Endothelial cell of umbilical vein (primary cell): Measurements from ENCODE around the gene RYR2. TPM values are rescaled to one million over a fixed set of nuclear protein-coding genes. Genes with fewer than 3 reads are reported as not detected.

Source experiments
- BruUV-seq: library from RNA; stranded (reverse); fragments of 400-500 nt; replicated peaks from 2 replicates; lab custom pipeline; 2021; lab: Mats Ljungman, UMichigan
- CTCF ChIA-PET: fragments of 300-600, 350-600 bp; sonication (Branson Sonifier 250); formaldehyde crosslinking; loops from one replicate; lab custom pipeline; 2021; ENCODE audit warnings: antibody characterized with exemption, inconsistent platforms; lab: Charles Lee
- POLR2A ChIA-PET: fragments of 300-600, 350-600 bp; sonication (Branson Sonifier 250); formaldehyde crosslinking; loops from one replicate; lab custom pipeline; 2021; ENCODE audit warnings: antibody characterized with exemption, inconsistent platforms; lab: Charles Lee
- DNase-seq: peaks from one replicate; pipeline ENCODE4 v3.0.0-alpha.2; 2011; ENCODE audit warnings: low read depth, low spot score
- FAIRE-seq: peaks from 2 replicates; lab custom pipeline; 2011; peaks lifted over from hg19 to GRCh38; lab: Jason Lieb, UNC
- H2AFZ ChIP-seq: 2 replicates; pipeline ENCODE4 v1.6.0; 2012; ENCODE audit warnings: low read depth, low read length, control low read depth, inconsistent platforms
- H3K27ac ChIP-seq: 2 replicates; pipeline ENCODE4 v1.5.1; 2011; ENCODE audit warnings: low read depth, mild to moderate bottlenecking, control low read depth, low read length, moderate library complexity; ENCODE audit not compliant: insufficient read depth
- H3K27me3 ChIP-seq, 2 experiments: 2 replicates each; pipeline versions ENCODE4 v1.6.0 to v1.6.1; 2011; ENCODE audit warnings: low read length in 2 of 2, mixed read lengths in 1 of 2; ENCODE audit not compliant: control insufficient read depth in 2 of 2, insufficient read depth in 2 of 2
- H3K36me3 ChIP-seq, 2 experiments: 2 replicates in 1 of 2; 3 replicates in 1 of 2; pipeline ENCODE4 v1.5.1; 2011; ENCODE audit warnings: low read length in 2 of 2, mild to moderate bottlenecking in 1 of 2, moderate library complexity in 1 of 2; ENCODE audit not compliant: control insufficient read depth in 2 of 2, insufficient read depth in 2 of 2; ENCODE audit errors: extremely low read depth in 1 of 2
- H3K4me1 ChIP-seq: 3 replicates; pipeline ENCODE4 v1.5.1; 2011; ENCODE audit warnings: mild to moderate bottlenecking, low read length; ENCODE audit not compliant: control insufficient read depth, insufficient read depth; ENCODE audit errors: extremely low read depth
- H3K4me2 ChIP-seq: 2 replicates; pipeline ENCODE4 v1.6.1; 2011; ENCODE audit warnings: low read length, control low read depth, mixed read lengths; ENCODE audit not compliant: insufficient read depth
- H3K4me3 ChIP-seq, 3 experiments: fragments of 200-600 bp in 1 of 3; sonication (generic), shearing (Covaris generic) in 1 of 3; replicated peaks in 1 of 3; 2 replicates each; pipeline ENCODE4 v1.5.1; 2011 to 2016; ENCODE audit warnings: control low read depth in 3 of 3, low read length in 3 of 3, mild to moderate bottlenecking in 2 of 3, inconsistent platforms in 1 of 3, low read depth in 1 of 3, moderate library complexity in 1 of 3; ENCODE audit not compliant: insufficient read depth in 1 of 3
- H3K79me2 ChIP-seq: 2 replicates; pipeline ENCODE4 v1.6.0; 2012; ENCODE audit warnings: low read length, inconsistent platforms; ENCODE audit not compliant: control insufficient read depth, insufficient read depth
- H3K9ac ChIP-seq: replicated peaks from 2 replicates; pipeline ENCODE3; 2011; ENCODE audit warnings: low read length, control low read depth; ENCODE audit not compliant: insufficient read depth; ENCODE audit errors: extremely low read depth
- H3K9me1 ChIP-seq: replicated peaks from 3 replicates; pipeline ENCODE4 v1.6.0; 2011; ENCODE audit warnings: mild to moderate bottlenecking, low read length; ENCODE audit not compliant: control insufficient read depth, insufficient read depth; ENCODE audit errors: extremely low read depth
- H3K9me3 ChIP-seq: replicated peaks from 2 replicates; pipeline ENCODE4 v1.5.1; 2012; ENCODE audit warnings: low read length, inconsistent platforms; ENCODE audit not compliant: control insufficient read depth, insufficient read depth
- H4K20me1 ChIP-seq: replicated peaks from 2 replicates; pipeline ENCODE3; 2011; ENCODE audit warnings: mild to moderate bottlenecking, low read length; ENCODE audit not compliant: control insufficient read depth, insufficient read depth; ENCODE audit errors: extremely low read depth
- EZH2 ChIP-seq: IDR thresholded peaks from 2 replicates; pipeline ENCODE4 v1.6.1; 2012; ENCODE audit warnings: borderline replicate concordance, low read depth, mild to moderate bottlenecking, moderate library complexity, low read length, inconsistent platforms; ENCODE audit not compliant: severe bottlenecking
- FOS ChIP-seq: IDR thresholded peaks from 2 replicates; pipeline ENCODE4 v1.6.1; 2011; ENCODE audit warnings: mild to moderate bottlenecking, low read length, moderate library complexity, borderline replicate concordance; ENCODE audit not compliant: insufficient read depth
- GATA2 ChIP-seq: IDR thresholded peaks from 2 replicates; pipeline ENCODE4 v1.7.0; 2011; ENCODE audit warnings: low read depth, mild to moderate bottlenecking, moderate library complexity, mixed read lengths, low read length; ENCODE audit not compliant: insufficient read length, insufficient read depth
- JUN ChIP-seq: IDR thresholded peaks from 2 replicates; pipeline ENCODE4 v1.6.1; 2011; ENCODE audit warnings: borderline replicate concordance, low read depth; ENCODE audit not compliant: insufficient read length, insufficient read depth
- MYC ChIP-seq: IDR thresholded peaks from one replicate; pipeline ENCODE4 v1.6.1; 2011; ENCODE audit warnings: mild to moderate bottlenecking, low read depth, low read length
- POLR2A ChIP-seq: IDR thresholded peaks from 2 replicates; pipeline ENCODE4 v1.6.1; 2012; ENCODE audit warnings: low read depth, mild to moderate bottlenecking, control low read depth, low read length
- POLR2AphosphoS5 ChIP-seq: IDR thresholded peaks from 2 replicates; pipeline ENCODE4 v1.6.1; 2012; ENCODE audit warnings: low read depth, mild to moderate bottlenecking, control low read depth, low read length, moderate library complexity; ENCODE audit not compliant: insufficient read depth
- dilution Hi-C: fragments of 300-500 bp; cut with MboI; formaldehyde crosslinking; loops from one replicate; pipeline ENCODE4 v1.15.0; 2019; ENCODE audit warnings: low sequenced_read_pairs; ENCODE audit not compliant: extremely low pct_ligation_motif_present
- intact Hi-C: fragments of 100-400 bp; cut with micrococcal nuclease; formaldehyde crosslinking; loops from one replicate; pipeline ENCODE4 v1.10.0; 2022
- polyA plus RNA-seq, 4 experiments: library from polyadenylated mRNA; depleted of rRNA in 3 of 4; stranded (reverse) in 3 of 4; unstranded in 1 of 4; fragments of >200 nt; gene quantifications; 2 replicates each; pipeline versions ENCODE4 v1.2.1 to v1.2.3, GENCODE V29; 2011 to 2012; ENCODE audit warnings: missing spikeins in 1 of 4
- total RNA-seq: library from RNA; stranded (reverse); gene quantifications from 2 replicates; pipeline ENCODE4 v1.2.3, GENCODE V29; 2021
- TF ChIP-seq, protein P1 (sequence below), 2 donors: IDR thresholded peaks; 1 replicate in 1 of 2; 2 replicates in 1 of 2; pipeline ENCODE4 v1.5.1; 2011; ENCODE audit warnings: low read length in 2 of 2, mild to moderate bottlenecking in 2 of 2, moderate library complexity in 2 of 2, control low read depth in 1 of 2, inconsistent platforms in 1 of 2, low read depth in 1 of 2; ENCODE audit not compliant: insufficient read depth in 1 of 2; ENCODE audit errors: extremely low read depth in 1 of 2
- TF ChIP-seq, protein P2 (sequence below): IDR thresholded peaks from 2 replicates; pipeline ENCODE4 v1.6.1; 2011; ENCODE audit not compliant: insufficient read depth, insufficient read length

RYR2 gene
- total and polyA plus RNA-seq, 2 donors (not counting 3 experiments of a cell fraction or from before 2014, with no cell fraction given) = not detected

DNA sequence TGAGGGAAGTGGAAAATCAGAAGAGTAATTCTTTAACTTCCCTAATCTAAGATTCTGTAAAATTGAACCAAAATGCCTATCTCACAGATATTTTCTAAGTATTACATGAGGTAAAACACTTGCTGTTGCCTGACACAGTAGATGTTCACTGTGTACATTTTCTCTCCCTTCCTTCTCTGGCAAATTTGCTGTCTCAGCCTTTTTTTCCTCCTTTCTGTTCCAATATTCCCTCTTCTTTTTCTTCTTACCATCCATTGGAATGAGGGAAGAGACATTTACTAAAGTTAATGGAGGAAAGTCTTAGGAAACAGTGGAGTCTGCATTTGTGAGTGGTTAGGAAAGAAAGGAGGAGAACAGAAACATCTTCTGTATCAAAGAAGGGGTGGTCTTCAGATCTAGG is 608.8 kb downstream of the RYR2 start:
- Histone ChIP-seq H3K36me3 (no peaks in the 10 kb centered on the region), H3K27ac (no peak overlapping the region), H3K79me2 (no peaks in the 10 kb centered on the region), H3K4me1 (no peaks in the 10 kb centered on the region), H3K9me1 (no peaks in the 10 kb centered on the region), H3K4me3 (no peak overlapping the region), H4K20me1 (no peaks in the 10 kb centered on the region), H3K9ac (no peak overlapping the region), H3K4me2 (no peak overlapping the region), H3K9me3 (no peaks in the 10 kb centered on the region), H2AFZ (no peak overlapping the region), H3K27me3 (no peaks in the 10 kb centered on the region)
- dilution Hi-C loops = no loop called here
- ChIA-PET CTCF (no interaction called here), POLR2A (no interaction called here)
- no peak for DNase-seq
- intact Hi-C loops = no loop called here
- FAIRE-seq = no peak
- TF ChIP-seq POLR2AphosphoS5 = no peak
- no peak for TF ChIP-seq JUN
- TF ChIP-seq, protein P1, sequence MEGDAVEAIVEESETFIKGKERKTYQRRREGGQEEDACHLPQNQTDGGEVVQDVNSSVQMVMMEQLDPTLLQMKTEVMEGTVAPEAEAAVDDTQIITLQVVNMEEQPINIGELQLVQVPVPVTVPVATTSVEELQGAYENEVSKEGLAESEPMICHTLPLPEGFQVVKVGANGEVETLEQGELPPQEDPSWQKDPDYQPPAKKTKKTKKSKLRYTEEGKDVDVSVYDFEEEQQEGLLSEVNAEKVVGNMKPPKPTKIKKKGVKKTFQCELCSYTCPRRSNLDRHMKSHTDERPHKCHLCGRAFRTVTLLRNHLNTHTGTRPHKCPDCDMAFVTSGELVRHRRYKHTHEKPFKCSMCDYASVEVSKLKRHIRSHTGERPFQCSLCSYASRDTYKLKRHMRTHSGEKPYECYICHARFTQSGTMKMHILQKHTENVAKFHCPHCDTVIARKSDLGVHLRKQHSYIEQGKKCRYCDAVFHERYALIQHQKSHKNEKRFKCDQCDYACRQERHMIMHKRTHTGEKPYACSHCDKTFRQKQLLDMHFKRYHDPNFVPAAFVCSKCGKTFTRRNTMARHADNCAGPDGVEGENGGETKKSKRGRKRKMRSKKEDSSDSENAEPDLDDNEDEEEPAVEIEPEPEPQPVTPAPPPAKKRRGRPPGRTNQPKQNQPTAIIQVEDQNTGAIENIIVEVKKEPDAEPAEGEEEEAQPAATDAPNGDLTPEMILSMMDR (IDR thresholded peaks at IDR 0.05; ENCODE audit: extremely low read depth in 1 of 2, insufficient read depth in 1 of 2, low read depth in 1 of 2, low read length in 2 of 2) = no peak
- TF ChIP-seq GATA2 = no peak
- no peak for TF ChIP-seq POLR2A
- TF ChIP-seq MYC = no peak
- no peak for TF ChIP-seq FOS
- TF ChIP-seq, protein P2, sequence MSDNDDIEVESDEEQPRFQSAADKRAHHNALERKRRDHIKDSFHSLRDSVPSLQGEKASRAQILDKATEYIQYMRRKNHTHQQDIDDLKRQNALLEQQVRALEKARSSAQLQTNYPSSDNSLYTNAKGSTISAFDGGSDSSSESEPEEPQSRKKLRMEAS = no peak
- no peak for TF ChIP-seq EZH2
- BruUV-seq = no TSS peak
